ENCODE results near the gene FNIP2.

Gene FNIP2

GRCh38 chr4:158783785-158784184, 15.0 kb downstream of the FNIP2 start:
- TF ChIP-seq SP1 (IDR thresholded peaks at IDR 0.05) = no peak
- TF ChIP-seq BHLHE40 (IDR thresholded peaks at IDR 0.05; ENCODE audit: borderline replicate concordance) = no peak
- TF ChIP-seq NFRKB (IDR thresholded peaks at IDR 0.05) = no peak
- DNase-seq (ENCODE audit: extremely low spot score) = no peak
- ChIA-PET CTCF (interaction anchor here (0.6 kb wide), 1 partner anchor 519 kb away, joined by 3 read pairs; no protein-coding TSS in a partner anchor), POLR2A (interaction anchor here (1.3 kb wide), 1 partner anchor 14 kb away, joined by 5 read pairs; the partner anchor contains the start of gene FNIP2)

- ChIA-PET POLR2A (interaction anchor here (0.9 kb wide), 1 partner anchor 16 kb away, joined by 5 read pairs; no protein-coding TSS in a partner anchor), CTCF (no interaction called here)
- no peak for DNase-seq (ENCODE audit: extremely low spot score)
- TF ChIP-seq PKNOX1 (IDR thresholded peaks at IDR 0.05) = no peak
- no peak for TF ChIP-seq CTBP1 (IDR thresholded peaks at IDR 0.05; ENCODE audit: borderline replicate concordance)
- no peak for TF ChIP-seq FOXK2 (IDR thresholded peaks at IDR 0.05)
- no peak for TF ChIP-seq FOXM1 (IDR thresholded peaks at IDR 0.05; ENCODE audit: borderline replicate concordance)
- TF ChIP-seq BHLHE40 (IDR thresholded peaks at IDR 0.05; ENCODE audit: borderline replicate concordance) = no peak
- no peak for TF ChIP-seq FOXA1 (IDR thresholded peaks at IDR 0.05)
- no peak for TF ChIP-seq LEF1 (IDR thresholded peaks at IDR 0.05; ENCODE audit: borderline replicate concordance)
- TF ChIP-seq SUZ12 (IDR thresholded peaks at IDR 0.05) = no peak
- TF ChIP-seq L3MBTL2 (conservative IDR thresholded peaks at IDR 0.05) = no peak
- TF ChIP-seq ARNT (IDR thresholded peaks at IDR 0.05) = no peak
- TF ChIP-seq NFRKB (IDR thresholded peaks at IDR 0.05) = no peak
- TF ChIP-seq ELF4 (IDR thresholded peaks at IDR 0.05) = no peak
- TF ChIP-seq SP1 (IDR thresholded peaks at IDR 0.05) = no peak
- TF ChIP-seq ZNF384 (IDR thresholded peaks at IDR 0.05) = no peak
- TF ChIP-seq TARDBP (IDR thresholded peaks at IDR 0.05) = no peak
Measured at GRCh38 chr4:158785718-158786117, 16.9 kb downstream of the FNIP2 start.

- POLR2A ChIA-PET = interaction anchor here (0.9 kb wide), 1 partner anchor 17 kb away, joined by 5 read pairs; no protein-coding TSS in a partner anchor
- no peak for TF ChIP-seq ELF4 (IDR thresholded peaks at IDR 0.05)
- no peak for TF ChIP-seq SUZ12 (IDR thresholded peaks at IDR 0.05)
- CTCF ChIA-PET = no interaction called here
- no peak for DNase-seq (ENCODE audit: extremely low spot score)
Measured at GRCh38 chr4:158786121-158786601, 17.3 kb downstream of the FNIP2 start.

GRCh38 chr4:158786955-158787354, 18.1 kb downstream of the FNIP2 start:
- TF ChIP-seq FOXK2 (IDR thresholded peaks at IDR 0.05) (no peak), HDGF (IDR thresholded peaks at IDR 0.05; ENCODE audit: borderline replicate concordance) (no peak), FOXA1 (IDR thresholded peaks at IDR 0.05) (no peak), SUZ12 (IDR thresholded peaks at IDR 0.05) (no peak), ZNF384 (IDR thresholded peaks at IDR 0.05) (no peak), NFRKB (IDR thresholded peaks at IDR 0.05) (no peak), PKNOX1 (IDR thresholded peaks at IDR 0.05) (no peak), L3MBTL2 (conservative IDR thresholded peaks at IDR 0.05) (no peak), ELF4 (IDR thresholded peaks at IDR 0.05) (no peak), LEF1 (IDR thresholded peaks at IDR 0.05; ENCODE audit: borderline replicate concordance) (no peak), FOXM1 (IDR thresholded peaks at IDR 0.05; ENCODE audit: borderline replicate concordance) (no peak), TARDBP (IDR thresholded peaks at IDR 0.05) (no peak), ARNT (IDR thresholded peaks at IDR 0.05) (no peak), SP1 (IDR thresholded peaks at IDR 0.05) (no peak), CTBP1 (IDR thresholded peaks at IDR 0.05; ENCODE audit: borderline replicate concordance) (no peak), BHLHE40 (IDR thresholded peaks at IDR 0.05; ENCODE audit: borderline replicate concordance) (no peak)
- ChIA-PET CTCF (no interaction called here), POLR2A (interaction anchor here (0.9 kb wide), 1 partner anchor 17 kb away, joined by 5 read pairs; no protein-coding TSS in a partner anchor)
- no peak for DNase-seq (ENCODE audit: extremely low spot score)

GRCh38 chr4:158787709-158788475, 19.1 kb downstream of the FNIP2 start:
- TF ChIP-seq TARDBP (IDR thresholded peaks at IDR 0.05) = no peak
- TF ChIP-seq PKNOX1 (IDR thresholded peaks at IDR 0.05) = no peak
- TF ChIP-seq FOXM1 (IDR thresholded peaks at IDR 0.05; ENCODE audit: borderline replicate concordance) = no peak
- no peak for TF ChIP-seq FOXK2 (IDR thresholded peaks at IDR 0.05)
- no peak for TF ChIP-seq CTBP1 (IDR thresholded peaks at IDR 0.05; ENCODE audit: borderline replicate concordance)
- TF ChIP-seq HDGF (IDR thresholded peaks at IDR 0.05; ENCODE audit: borderline replicate concordance) = no peak
- TF ChIP-seq SP1 (IDR thresholded peaks at IDR 0.05) = no peak
- no peak for TF ChIP-seq NFRKB (IDR thresholded peaks at IDR 0.05)
- no peak for TF ChIP-seq ARNT (IDR thresholded peaks at IDR 0.05)
- no peak for TF ChIP-seq LEF1 (IDR thresholded peaks at IDR 0.05; ENCODE audit: borderline replicate concordance)
- no peak for TF ChIP-seq ELF4 (IDR thresholded peaks at IDR 0.05)
- TF ChIP-seq SUZ12 (IDR thresholded peaks at IDR 0.05) = no peak
- TF ChIP-seq FOXA1 (IDR thresholded peaks at IDR 0.05) = no peak
- no peak for TF ChIP-seq BHLHE40 (IDR thresholded peaks at IDR 0.05; ENCODE audit: borderline replicate concordance)
- TF ChIP-seq L3MBTL2 (conservative IDR thresholded peaks at IDR 0.05) = no peak
- TF ChIP-seq ZNF384 (IDR thresholded peaks at IDR 0.05) = no peak
- POLR2A ChIA-PET = interaction anchor here (1.3 to 1.5 kb wide), 2 partner anchors 9 to 19 kb away, joined by 6 read pairs; partner anchors contain the start of gene FNIP2
- CTCF ChIA-PET = interaction anchor here (0.6 to 0.9 kb wide), 2 partner anchors 38 to 95 kb away, joined by 3 read pairs; no protein-coding TSS in a partner anchor
- DNase-seq (ENCODE audit: extremely low spot score) = no peak

- ChIA-PET POLR2A (interaction anchor here (1.3 to 1.5 kb wide), 2 partner anchors 10 to 19 kb away, joined by 6 read pairs; partner anchors contain the start of gene FNIP2), CTCF (interaction anchor here (0.6 to 0.9 kb wide), 5 partner anchors 16 to 215 kb away, joined by 3 to 4 read pairs (median 3); no protein-coding TSS in a partner anchor)
- no peak for DNase-seq (ENCODE audit: extremely low spot score)
- no peak for TF ChIP-seq FOXA1 (IDR thresholded peaks at IDR 0.05)
- no peak for TF ChIP-seq HDGF (IDR thresholded peaks at IDR 0.05; ENCODE audit: borderline replicate concordance)
- TF ChIP-seq CTBP1 (IDR thresholded peaks at IDR 0.05; ENCODE audit: borderline replicate concordance) = no peak
- no peak for TF ChIP-seq ELF4 (IDR thresholded peaks at IDR 0.05)
- TF ChIP-seq FOXK2 (IDR thresholded peaks at IDR 0.05) = no peak
- TF ChIP-seq FOXM1 (IDR thresholded peaks at IDR 0.05; ENCODE audit: borderline replicate concordance) = no peak
- no peak for TF ChIP-seq ZNF384 (IDR thresholded peaks at IDR 0.05)
- TF ChIP-seq BHLHE40 (IDR thresholded peaks at IDR 0.05; ENCODE audit: borderline replicate concordance) = no peak
- TF ChIP-seq L3MBTL2 (conservative IDR thresholded peaks at IDR 0.05) = no peak
- TF ChIP-seq NFRKB (IDR thresholded peaks at IDR 0.05) = no peak
Measured at GRCh38 chr4:158788516-158788915, 19.7 kb downstream of the FNIP2 start.

Measured in HEK293T (cell line).